Endothelial cell of umbilical vein (primary cell): ENCODE data around the gene DCLK3. TPM values are rescaled to one million over a fixed set of nuclear protein-coding genes. Genes with fewer than 3 reads are reported as not detected.

Source experiments
- BruUV-seq: library from RNA; stranded (reverse); fragments of 400-500 nt; replicated peaks from 2 replicates; lab custom pipeline; 2021; lab: Mats Ljungman, UMichigan
- CTCF ChIA-PET: fragments of 300-600, 350-600 bp; sonication (Branson Sonifier 250); formaldehyde crosslinking; loops from one replicate; lab custom pipeline; 2021; ENCODE audit warnings: antibody characterized with exemption, inconsistent platforms; lab: Charles Lee
- POLR2A ChIA-PET: fragments of 300-600, 350-600 bp; sonication (Branson Sonifier 250); formaldehyde crosslinking; loops from one replicate; lab custom pipeline; 2021; ENCODE audit warnings: antibody characterized with exemption, inconsistent platforms; lab: Charles Lee
- DNase-seq: peaks from one replicate; pipeline ENCODE4 v3.0.0-alpha.2; 2011; ENCODE audit warnings: low read depth, low spot score
- FAIRE-seq: peaks from 2 replicates; lab custom pipeline; 2011; peaks lifted over from hg19 to GRCh38; lab: Jason Lieb, UNC
- H2AFZ ChIP-seq: 2 replicates; pipeline ENCODE4 v1.6.0; 2012; ENCODE audit warnings: low read depth, low read length, control low read depth, inconsistent platforms
- H3K27ac ChIP-seq: 2 replicates; pipeline ENCODE4 v1.5.1; 2011; ENCODE audit warnings: low read depth, mild to moderate bottlenecking, control low read depth, low read length, moderate library complexity; ENCODE audit not compliant: insufficient read depth
- H3K27me3 ChIP-seq, 2 experiments: 2 replicates each; pipeline versions ENCODE4 v1.6.0 to v1.6.1; 2011; ENCODE audit warnings: low read length in 2 of 2, mixed read lengths in 1 of 2; ENCODE audit not compliant: control insufficient read depth in 2 of 2, insufficient read depth in 2 of 2
- H3K36me3 ChIP-seq, 2 experiments: 2 replicates in 1 of 2; 3 replicates in 1 of 2; pipeline ENCODE4 v1.5.1; 2011; ENCODE audit warnings: low read length in 2 of 2, mild to moderate bottlenecking in 1 of 2, moderate library complexity in 1 of 2; ENCODE audit not compliant: control insufficient read depth in 2 of 2, insufficient read depth in 2 of 2; ENCODE audit errors: extremely low read depth in 1 of 2
- H3K4me1 ChIP-seq: 3 replicates; pipeline ENCODE4 v1.5.1; 2011; ENCODE audit warnings: mild to moderate bottlenecking, low read length; ENCODE audit not compliant: control insufficient read depth, insufficient read depth; ENCODE audit errors: extremely low read depth
- H3K4me2 ChIP-seq: 2 replicates; pipeline ENCODE4 v1.6.1; 2011; ENCODE audit warnings: low read length, control low read depth, mixed read lengths; ENCODE audit not compliant: insufficient read depth
- H3K4me3 ChIP-seq, 3 experiments: fragments of 200-600 bp in 1 of 3; sonication (generic), shearing (Covaris generic) in 1 of 3; replicated peaks in 1 of 3; 2 replicates each; pipeline ENCODE4 v1.5.1; 2011 to 2016; ENCODE audit warnings: control low read depth in 3 of 3, low read length in 3 of 3, mild to moderate bottlenecking in 2 of 3, inconsistent platforms in 1 of 3, low read depth in 1 of 3, moderate library complexity in 1 of 3; ENCODE audit not compliant: insufficient read depth in 1 of 3
- H3K79me2 ChIP-seq: 2 replicates; pipeline ENCODE4 v1.6.0; 2012; ENCODE audit warnings: low read length, inconsistent platforms; ENCODE audit not compliant: control insufficient read depth, insufficient read depth
- H3K9ac ChIP-seq: replicated peaks from 2 replicates; pipeline ENCODE3; 2011; ENCODE audit warnings: low read length, control low read depth; ENCODE audit not compliant: insufficient read depth; ENCODE audit errors: extremely low read depth
- H3K9me1 ChIP-seq: replicated peaks from 3 replicates; pipeline ENCODE4 v1.6.0; 2011; ENCODE audit warnings: mild to moderate bottlenecking, low read length; ENCODE audit not compliant: control insufficient read depth, insufficient read depth; ENCODE audit errors: extremely low read depth
- H3K9me3 ChIP-seq: replicated peaks from 2 replicates; pipeline ENCODE4 v1.5.1; 2012; ENCODE audit warnings: low read length, inconsistent platforms; ENCODE audit not compliant: control insufficient read depth, insufficient read depth
- H4K20me1 ChIP-seq: replicated peaks from 2 replicates; pipeline ENCODE3; 2011; ENCODE audit warnings: mild to moderate bottlenecking, low read length; ENCODE audit not compliant: control insufficient read depth, insufficient read depth; ENCODE audit errors: extremely low read depth
- CTCF ChIP-seq, 2 donors: IDR thresholded peaks; 1 replicate in 1 of 2; 2 replicates in 1 of 2; pipeline ENCODE4 v1.5.1; 2011; ENCODE audit warnings: low read length in 2 of 2, mild to moderate bottlenecking in 2 of 2, moderate library complexity in 2 of 2, control low read depth in 1 of 2, inconsistent platforms in 1 of 2, low read depth in 1 of 2; ENCODE audit not compliant: insufficient read depth in 1 of 2; ENCODE audit errors: extremely low read depth in 1 of 2
- EZH2 ChIP-seq: IDR thresholded peaks from 2 replicates; pipeline ENCODE4 v1.6.1; 2012; ENCODE audit warnings: borderline replicate concordance, low read depth, mild to moderate bottlenecking, moderate library complexity, low read length, inconsistent platforms; ENCODE audit not compliant: severe bottlenecking
- FOS ChIP-seq: IDR thresholded peaks from 2 replicates; pipeline ENCODE4 v1.6.1; 2011; ENCODE audit warnings: mild to moderate bottlenecking, low read length, moderate library complexity, borderline replicate concordance; ENCODE audit not compliant: insufficient read depth
- GATA2 ChIP-seq: IDR thresholded peaks from 2 replicates; pipeline ENCODE4 v1.7.0; 2011; ENCODE audit warnings: low read depth, mild to moderate bottlenecking, moderate library complexity, mixed read lengths, low read length; ENCODE audit not compliant: insufficient read length, insufficient read depth
- JUN ChIP-seq: IDR thresholded peaks from 2 replicates; pipeline ENCODE4 v1.6.1; 2011; ENCODE audit warnings: borderline replicate concordance, low read depth; ENCODE audit not compliant: insufficient read length, insufficient read depth
- MAX ChIP-seq: IDR thresholded peaks from 2 replicates; pipeline ENCODE4 v1.6.1; 2011; ENCODE audit not compliant: insufficient read depth, insufficient read length
- MYC ChIP-seq: IDR thresholded peaks from one replicate; pipeline ENCODE4 v1.6.1; 2011; ENCODE audit warnings: mild to moderate bottlenecking, low read depth, low read length
- POLR2A ChIP-seq: IDR thresholded peaks from 2 replicates; pipeline ENCODE4 v1.6.1; 2012; ENCODE audit warnings: low read depth, mild to moderate bottlenecking, control low read depth, low read length
- POLR2AphosphoS5 ChIP-seq: IDR thresholded peaks from 2 replicates; pipeline ENCODE4 v1.6.1; 2012; ENCODE audit warnings: low read depth, mild to moderate bottlenecking, control low read depth, low read length, moderate library complexity; ENCODE audit not compliant: insufficient read depth
- dilution Hi-C: fragments of 300-500 bp; cut with MboI; formaldehyde crosslinking; loops from one replicate; pipeline ENCODE4 v1.15.0; 2019; ENCODE audit warnings: low sequenced_read_pairs; ENCODE audit not compliant: extremely low pct_ligation_motif_present
- intact Hi-C: fragments of 100-400 bp; cut with micrococcal nuclease; formaldehyde crosslinking; loops from one replicate; pipeline ENCODE4 v1.10.0; 2022
- polyA plus RNA-seq, 4 experiments: library from polyadenylated mRNA; depleted of rRNA in 3 of 4; stranded (reverse) in 3 of 4; unstranded in 1 of 4; fragments of >200 nt; gene quantifications; 2 replicates each; pipeline versions ENCODE4 v1.2.1 to v1.2.3, GENCODE V29; 2011 to 2012; ENCODE audit warnings: missing spikeins in 1 of 4
- total RNA-seq: library from RNA; stranded (reverse); gene quantifications from 2 replicates; pipeline ENCODE4 v1.2.3, GENCODE V29; 2021

Gene DCLK3
- total and polyA plus RNA-seq, 2 donors (not counting 3 experiments of a cell fraction or from before 2014, with no cell fraction given) = not detected

- POLR2A ChIA-PET = interaction anchor here (0.5 kb wide), 1 partner anchor 246 kb away, joined by 3 read pairs; no protein-coding TSS in a partner anchor
- Histone ChIP-seq H3K27me3 (no peaks in the 10 kb centered on the region), H3K36me3 (no peaks in the 10 kb centered on the region), H2AFZ (no peak overlapping the region), H3K9me1 (no peaks in the 10 kb centered on the region), H3K4me1 (no peaks in the 10 kb centered on the region), H3K4me3 (no peak overlapping the region), H3K4me2 (no peak overlapping the region), H3K79me2 (no peaks in the 10 kb centered on the region), H3K9ac (no peak overlapping the region), H3K27ac (no peak overlapping the region), H4K20me1 (no peaks in the 10 kb centered on the region), H3K9me3 (no peaks in the 10 kb centered on the region)
- dilution Hi-C loops = no loop called here
- CTCF ChIA-PET = interaction anchor here (1.2 to 1.8 kb wide), 2 partner anchors 9 to 730 kb away, joined by 3 to 10 read pairs; no protein-coding TSS in a partner anchor
- no peak for TF ChIP-seq EZH2
- no peak for TF ChIP-seq FOS
- no peak for TF ChIP-seq MYC
- no peak for TF ChIP-seq JUN
- no peak for TF ChIP-seq POLR2A
- TF ChIP-seq POLR2AphosphoS5 = no peak
- TF ChIP-seq MAX = no peak
- no peak for TF ChIP-seq GATA2
- TF ChIP-seq CTCF (IDR thresholded peaks at IDR 0.05; ENCODE audit: extremely low read depth in 1 of 2, insufficient read depth in 1 of 2, low read depth in 1 of 2, low read length in 2 of 2) = no peak
- DNase-seq = no peak
- no peak for FAIRE-seq
- no TSS peak for BruUV-seq
- intact Hi-C loops = no loop called here
Observed at GRCh38 chr3:36695769-36696137, 68.6 kb downstream of the DCLK3 start.
